ENCODE measurements around the gene FADS6.

Gene FADS6

DNA sequence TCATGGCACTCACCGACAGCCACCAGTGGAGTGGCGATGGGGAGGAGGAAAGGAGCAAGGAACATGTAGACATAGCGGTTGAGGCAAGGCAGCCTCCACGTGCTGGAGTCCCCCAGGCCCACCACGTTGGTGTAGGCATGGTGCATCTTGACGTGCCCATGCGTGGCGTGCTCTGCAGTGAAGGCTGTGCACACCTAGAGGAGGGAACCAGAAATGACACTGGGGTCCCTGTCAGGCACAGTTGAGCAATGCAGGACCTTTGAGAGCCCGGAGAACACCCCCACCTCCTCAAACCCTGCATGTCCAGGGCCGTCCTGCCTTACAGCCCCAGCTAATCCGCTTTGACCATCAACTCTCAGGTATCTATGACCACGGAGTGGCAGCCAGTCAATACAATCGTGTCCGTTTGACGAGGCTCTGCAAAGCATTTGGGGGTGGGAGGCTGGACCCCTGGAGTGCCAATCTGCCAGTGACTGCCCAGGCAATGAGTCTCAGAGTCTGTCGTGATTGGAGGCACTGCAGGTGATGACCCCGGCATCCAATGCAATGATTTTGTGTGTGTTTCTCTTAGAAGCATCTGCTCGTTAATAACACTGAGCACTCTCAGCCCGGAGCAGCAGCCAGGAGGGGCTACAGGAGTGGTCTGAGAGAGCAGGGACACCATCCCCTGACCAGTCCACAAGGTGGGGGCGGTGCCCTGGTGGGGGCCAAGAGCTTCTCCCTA lies 10.8 kb downstream of the FADS6 start:
- H3K27ac Mint-ChIP-seq = no peak overlapping the region
- H3K9me3 Mint-ChIP-seq = no peaks in the 10 kb centered on the region
- H3K4me1 Mint-ChIP-seq (ENCODE audit: low read depth) = no peaks in the 10 kb centered on the region
- no peak overlapping the region for H3K4me3 Mint-ChIP-seq
- H3K27me3 Mint-ChIP-seq (ENCODE audit: low read depth) = peaks cover 3% of the 10 kb centered on the region
- H3K36me3 Mint-ChIP-seq (ENCODE audit: low read depth) = no peaks in the 10 kb centered on the region

DNA sequence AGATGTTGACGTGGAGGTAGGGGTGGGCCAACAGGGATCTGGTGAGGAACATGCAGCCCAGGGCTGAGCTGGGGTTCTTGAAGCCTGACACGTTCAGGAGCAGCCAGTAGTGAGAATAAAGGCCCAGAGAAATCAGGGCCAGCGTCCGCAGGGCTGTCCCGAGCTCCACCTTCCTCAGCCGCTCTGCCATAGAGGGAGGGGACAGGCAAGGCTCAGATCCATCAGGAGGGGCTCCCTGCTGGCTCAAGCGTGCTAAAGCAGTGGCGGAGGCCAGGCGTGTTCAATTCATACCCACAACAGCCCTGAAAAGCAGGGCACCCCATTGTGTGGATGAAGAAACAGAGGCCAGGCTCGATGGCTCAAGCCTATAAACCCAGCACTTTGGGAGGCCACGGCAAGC lies 12.4 kb downstream of the FADS6 start:
- Mint-ChIP-seq H3K27ac (no peak overlapping the region), H3K9me3 (no peaks in the 10 kb centered on the region), H3K4me1 (ENCODE audit: low read depth) (no peaks in the 10 kb centered on the region), H3K27me3 (ENCODE audit: low read depth) (no peaks in the 10 kb centered on the region), H3K36me3 (ENCODE audit: low read depth) (no peaks in the 10 kb centered on the region), H3K4me3 (no peak overlapping the region)

DNA sequence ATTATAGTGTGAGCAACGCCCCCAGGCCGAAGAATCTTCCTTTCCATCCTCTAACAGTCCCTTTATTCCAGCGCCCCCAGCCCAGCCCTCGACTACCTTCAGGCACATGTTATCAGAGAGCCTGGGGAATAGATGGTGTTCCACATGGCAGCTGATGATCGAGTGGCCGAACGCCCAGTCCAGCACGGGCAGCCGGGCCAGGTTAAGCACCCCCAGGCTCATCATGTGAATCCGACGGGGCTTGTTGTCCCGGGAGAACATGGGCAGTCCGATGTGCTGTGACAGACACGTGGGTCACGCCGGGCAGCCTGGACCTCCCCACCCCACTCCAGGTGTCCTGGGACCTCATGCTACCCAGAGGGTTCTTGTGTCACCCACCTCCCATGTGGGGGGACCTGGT lies 14.1 kb downstream of the FADS6 start:
- H3K27ac Mint-ChIP-seq = no peak overlapping the region
- H3K27me3 Mint-ChIP-seq (ENCODE audit: low read depth) = no peaks in the 10 kb centered on the region
- peaks cover 6% of the 10 kb centered on the region for H3K4me1 Mint-ChIP-seq (ENCODE audit: low read depth)
- no peak overlapping the region for H3K4me3 Mint-ChIP-seq
- H3K36me3 Mint-ChIP-seq (ENCODE audit: low read depth) = no peaks in the 10 kb centered on the region
- H3K9me3 Mint-ChIP-seq = no peaks in the 10 kb centered on the region

DNA sequence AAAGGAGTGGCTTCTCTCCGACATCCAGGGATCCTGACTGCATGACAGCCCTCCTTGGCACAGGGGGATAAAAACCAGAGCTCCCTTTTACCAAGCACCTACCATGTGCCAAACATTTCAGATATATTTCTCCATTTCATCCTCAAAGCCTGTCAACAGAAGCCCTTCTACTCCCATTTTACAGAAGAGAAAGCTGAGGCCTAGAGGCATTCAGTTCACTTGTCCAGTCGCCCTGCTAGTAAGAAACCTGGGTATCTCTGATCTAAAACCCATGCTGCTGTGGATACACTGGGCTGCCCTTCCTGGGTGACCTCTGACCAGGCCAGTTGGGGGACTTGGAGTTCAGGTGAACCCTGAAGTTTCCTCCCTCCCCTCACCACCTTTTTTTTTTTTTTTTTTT lies 14.8 kb downstream of the FADS6 start:
- H3K27ac Mint-ChIP-seq = no peak overlapping the region
- no peaks in the 10 kb centered on the region for H3K27me3 Mint-ChIP-seq (ENCODE audit: low read depth)
- H3K36me3 Mint-ChIP-seq (ENCODE audit: low read depth) = peaks cover 2% of the 10 kb centered on the region
- H3K4me3 Mint-ChIP-seq = no peak overlapping the region
- no peaks in the 10 kb centered on the region for H3K9me3 Mint-ChIP-seq
- peaks cover 11% of the 10 kb centered on the region for H3K4me1 Mint-ChIP-seq (ENCODE audit: low read depth)

DNA sequence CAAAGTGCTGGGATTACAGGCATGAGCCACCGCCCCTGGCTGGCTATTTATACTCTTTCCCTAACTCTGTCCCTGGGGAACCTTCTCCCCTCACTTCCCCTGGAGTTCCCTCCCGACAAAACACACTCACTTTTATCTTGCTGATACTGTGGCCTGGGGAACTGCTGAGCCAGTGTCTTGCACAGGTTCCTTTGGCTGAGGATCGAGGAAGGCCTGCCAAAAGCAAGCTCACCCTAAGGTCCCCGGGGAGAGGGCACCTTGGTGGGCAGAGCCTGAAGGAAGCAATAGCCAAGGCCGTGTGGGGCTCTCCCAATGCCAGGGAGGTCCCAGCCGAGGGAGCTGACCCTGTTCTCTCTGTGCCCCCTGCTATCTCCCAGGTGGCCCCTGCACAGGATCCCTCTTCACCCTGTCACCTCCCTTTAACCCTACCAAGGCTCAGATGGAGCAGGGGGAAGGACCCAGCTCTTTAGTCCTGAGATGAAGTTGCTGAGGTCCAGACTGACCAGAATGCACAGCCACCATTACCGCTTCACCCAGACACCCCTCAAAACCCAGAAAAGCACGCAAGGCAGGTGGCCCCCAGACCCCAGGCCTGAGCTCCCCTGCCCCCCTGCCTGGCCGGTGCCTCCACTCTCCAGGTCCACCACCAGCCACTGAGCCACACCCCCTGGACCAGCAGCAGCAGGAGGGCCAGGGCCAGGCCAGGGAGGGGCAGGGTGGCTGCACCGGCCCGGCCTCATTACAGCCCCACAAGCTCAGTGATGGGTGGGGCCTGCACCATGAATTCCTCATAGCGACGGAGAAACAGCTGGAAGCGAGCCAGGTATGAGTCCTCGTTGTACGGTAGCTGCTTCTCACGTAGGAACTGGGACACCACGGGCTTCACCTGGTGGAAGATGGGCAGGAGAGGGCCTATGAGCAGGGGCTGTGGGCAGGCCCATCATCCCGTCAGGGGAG lies 15.6 kb downstream of the FADS6 start:
- Mint-ChIP-seq H3K27ac (no peak overlapping the region), H3K4me3 (no peak overlapping the region), H3K36me3 (ENCODE audit: low read depth) (peaks cover 2% of the 10 kb centered on the region), H3K4me1 (ENCODE audit: low read depth) (peaks cover 11% of the 10 kb centered on the region), H3K27me3 (ENCODE audit: low read depth) (no peaks in the 10 kb centered on the region), H3K9me3 (no peaks in the 10 kb centered on the region)

DNA sequence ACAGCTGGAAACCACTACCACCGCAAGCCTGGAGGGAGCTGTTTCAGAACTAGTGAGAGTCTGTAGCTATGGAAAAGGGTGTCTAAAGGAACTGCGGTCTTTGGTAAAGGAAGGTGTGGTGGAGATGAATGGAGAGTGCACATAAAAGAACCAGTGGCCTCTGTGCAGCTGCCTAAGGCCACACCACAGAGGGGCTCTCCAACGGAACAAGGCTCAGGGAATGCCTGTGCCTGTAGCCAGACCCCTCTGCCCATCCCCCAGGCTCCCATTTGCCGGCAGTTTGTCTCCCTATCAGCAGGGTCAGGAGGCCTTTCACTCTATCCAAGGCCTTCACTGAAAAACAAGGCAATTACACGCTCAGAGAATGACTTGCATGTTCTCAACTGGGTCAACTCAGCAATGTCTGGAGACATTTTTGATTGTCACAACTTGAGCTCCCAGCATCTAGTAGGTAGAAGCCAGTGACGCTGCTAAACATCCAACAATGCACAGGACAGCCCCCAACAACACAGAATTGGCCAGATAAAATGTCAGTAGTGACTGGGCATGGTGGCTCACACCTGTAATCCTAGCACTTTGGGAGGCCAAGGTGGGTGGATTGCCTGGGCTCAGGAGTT lies 17.3 kb downstream of the FADS6 start:
- Mint-ChIP-seq H3K9me3 (no peaks in the 10 kb centered on the region), H3K27ac (no peak overlapping the region), H3K4me1 (ENCODE audit: low read depth) (peaks cover 26% of the 10 kb centered on the region), H3K36me3 (ENCODE audit: low read depth) (peaks cover 8% of the 10 kb centered on the region), H3K27me3 (ENCODE audit: low read depth) (no peaks in the 10 kb centered on the region), H3K4me3 (no peak overlapping the region)

DNA sequence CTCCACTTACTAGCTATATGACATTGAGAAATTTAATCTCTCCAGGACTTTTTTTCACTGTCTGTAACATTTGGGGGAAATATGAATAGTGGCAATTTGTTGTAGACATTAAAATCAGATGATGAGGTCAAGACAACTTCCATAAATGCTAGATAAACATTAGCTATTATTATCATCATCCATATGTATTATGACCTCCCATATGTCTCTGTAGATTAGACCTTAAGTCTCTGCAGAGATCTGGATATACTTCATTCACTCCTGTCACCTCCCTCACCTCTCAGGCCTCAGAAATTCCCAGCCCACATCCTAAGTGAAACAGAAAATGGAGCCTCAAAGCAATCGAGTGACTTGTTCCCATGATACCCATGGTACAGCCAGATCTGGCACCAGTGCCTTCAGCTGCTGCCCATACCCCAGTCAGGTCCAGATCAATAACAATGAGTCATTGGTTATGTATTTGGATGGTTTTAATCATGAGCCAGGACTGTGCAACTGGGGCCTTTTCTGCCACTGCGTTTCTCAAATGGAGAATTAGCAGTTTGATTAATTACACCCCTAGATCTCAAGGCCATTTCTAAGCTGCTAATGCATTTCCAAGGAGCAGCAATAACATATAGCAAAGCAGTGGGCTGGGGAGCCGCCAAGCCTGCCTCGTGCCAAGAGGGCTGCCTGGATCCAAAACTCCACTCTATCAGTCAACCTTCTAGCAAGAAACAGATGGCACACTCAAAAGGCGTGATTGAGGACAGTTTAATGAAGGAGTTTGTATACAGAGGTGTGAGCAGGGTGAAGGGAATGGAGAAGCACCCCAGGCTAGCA lies 18.1 kb downstream of the FADS6 start:
- H3K4me3 Mint-ChIP-seq = no peak overlapping the region
- peaks cover 8% of the 10 kb centered on the region for H3K36me3 Mint-ChIP-seq (ENCODE audit: low read depth)
- H3K27me3 Mint-ChIP-seq (ENCODE audit: low read depth) = no peaks in the 10 kb centered on the region
- no peak overlapping the region for H3K27ac Mint-ChIP-seq
- peaks cover 26% of the 10 kb centered on the region for H3K4me1 Mint-ChIP-seq (ENCODE audit: low read depth)
- no peaks in the 10 kb centered on the region for H3K9me3 Mint-ChIP-seq

DNA sequence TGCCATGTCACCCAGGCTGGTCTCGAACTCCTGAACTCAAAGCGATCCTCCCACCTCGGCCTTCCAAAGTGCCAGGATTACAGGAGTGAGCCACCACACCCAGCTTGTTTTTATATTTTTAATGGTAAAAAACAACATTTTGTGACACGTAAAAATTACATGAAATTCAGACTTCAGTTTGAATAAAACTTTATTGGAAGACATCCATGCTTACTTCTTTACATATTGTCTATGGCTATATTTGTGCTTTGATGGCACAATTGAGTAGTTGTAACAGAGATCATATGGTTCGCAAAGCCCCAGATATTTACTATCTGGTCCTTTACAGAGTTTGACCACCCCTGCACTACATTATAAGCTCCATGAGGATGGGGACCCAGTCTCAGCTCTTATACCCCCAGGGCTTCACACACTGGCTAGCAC lies 18.8 kb downstream of the FADS6 start:
- H3K9me3 Mint-ChIP-seq = no peaks in the 10 kb centered on the region
- no peak overlapping the region for H3K4me3 Mint-ChIP-seq
- peaks cover 29% of the 10 kb centered on the region for H3K4me1 Mint-ChIP-seq (ENCODE audit: low read depth)
- H3K36me3 Mint-ChIP-seq (ENCODE audit: low read depth) = peaks cover 11% of the 10 kb centered on the region
- no peaks in the 10 kb centered on the region for H3K27me3 Mint-ChIP-seq (ENCODE audit: low read depth)
- H3K27ac Mint-ChIP-seq = no peak overlapping the region

DNA sequence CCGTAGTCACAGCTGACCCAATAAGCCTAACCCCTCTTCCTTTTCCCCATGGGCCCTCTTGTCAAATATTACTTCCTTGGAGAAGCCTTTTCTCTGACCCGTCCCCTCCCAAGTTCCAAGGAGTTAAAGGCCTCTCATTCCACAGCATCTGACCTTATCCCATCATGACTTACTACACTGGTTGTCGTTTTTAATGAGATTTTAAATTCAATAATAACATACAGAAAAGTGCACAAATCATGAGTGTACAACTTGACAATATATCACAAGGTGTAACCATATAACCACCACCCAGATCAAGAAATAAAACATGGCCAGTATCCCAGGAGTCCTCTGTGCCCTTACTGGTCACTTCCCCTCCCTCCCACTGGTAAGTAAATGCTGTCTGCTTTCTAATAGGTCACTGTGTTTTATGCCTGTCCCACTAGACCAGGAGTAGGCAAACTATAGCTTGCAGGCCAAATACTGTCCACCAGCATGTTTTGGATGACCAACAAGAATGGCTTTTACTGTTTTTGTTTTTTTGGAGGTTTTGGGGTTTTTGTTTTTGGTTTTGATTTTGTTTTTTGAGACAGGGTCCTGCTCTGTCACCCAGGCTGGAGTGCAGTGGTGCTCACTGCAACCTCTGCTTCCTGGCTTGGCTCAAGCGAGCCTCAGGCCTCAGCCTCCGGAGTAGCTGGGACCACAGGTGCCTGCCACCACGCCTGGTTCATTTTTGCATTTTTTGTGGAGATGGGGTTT lies 19.4 kb downstream of the FADS6 start:
- Mint-ChIP-seq H3K4me1 (ENCODE audit: low read depth) (peaks cover 31% of the 10 kb centered on the region), H3K4me3 (peak overlapping the region; percentile 89), H3K36me3 (ENCODE audit: low read depth) (peaks cover 13% of the 10 kb centered on the region), H3K27me3 (ENCODE audit: low read depth) (no peaks in the 10 kb centered on the region), H3K9me3 (no peaks in the 10 kb centered on the region), H3K27ac (peak overlapping the region; percentile 95)

DNA sequence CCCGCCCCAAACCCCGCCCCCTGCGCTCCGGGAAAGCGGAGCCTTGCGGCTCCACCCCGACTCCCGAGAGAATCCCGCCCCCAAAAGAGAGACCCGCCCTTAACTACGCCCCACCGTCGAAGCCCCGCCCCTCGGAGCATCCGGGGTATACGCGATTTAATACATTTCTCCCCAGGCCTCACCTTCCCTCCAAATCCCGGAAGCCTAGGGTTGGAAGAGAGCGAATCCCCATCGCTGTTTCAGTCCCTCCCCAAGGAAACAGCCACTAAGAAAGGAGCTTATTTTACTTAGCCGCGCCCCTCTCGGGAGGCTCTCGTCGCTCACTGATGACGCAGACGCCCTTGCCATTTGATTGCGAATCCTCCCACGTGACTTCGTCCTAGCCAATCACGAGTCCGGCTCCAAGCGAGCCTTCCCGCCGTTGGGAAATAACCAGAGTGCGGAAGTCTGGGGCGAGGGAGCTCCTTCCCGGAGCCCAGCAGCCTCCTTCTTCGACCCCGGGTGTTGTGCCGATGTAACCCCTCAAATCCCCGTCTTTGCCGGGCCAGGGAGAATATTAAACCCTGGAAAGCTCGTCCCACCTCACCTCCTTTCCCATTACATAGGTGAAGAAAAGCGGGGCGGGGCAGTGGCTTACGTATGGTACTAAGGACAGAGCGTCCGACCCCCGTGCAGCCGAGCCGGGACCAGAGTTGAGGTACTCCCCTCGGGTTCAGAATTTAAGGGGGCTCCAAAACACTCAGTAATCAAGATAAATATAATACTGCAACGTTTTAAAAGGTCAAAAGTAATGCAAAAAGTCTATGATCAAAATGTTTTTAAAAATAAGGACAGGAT lies 20.2 kb downstream of the FADS6 start:
- H3K36me3 Mint-ChIP-seq (ENCODE audit: low read depth) = peaks cover 13% of the 10 kb centered on the region
- H3K9me3 Mint-ChIP-seq = no peaks in the 10 kb centered on the region
- H3K4me1 Mint-ChIP-seq (ENCODE audit: low read depth) = peaks cover 36% of the 10 kb centered on the region
- no peaks in the 10 kb centered on the region for H3K27me3 Mint-ChIP-seq (ENCODE audit: low read depth)
- peak overlapping the region; percentile 89 for H3K4me3 Mint-ChIP-seq
- H3K27ac Mint-ChIP-seq = peak overlapping the region; percentile 95

DNA sequence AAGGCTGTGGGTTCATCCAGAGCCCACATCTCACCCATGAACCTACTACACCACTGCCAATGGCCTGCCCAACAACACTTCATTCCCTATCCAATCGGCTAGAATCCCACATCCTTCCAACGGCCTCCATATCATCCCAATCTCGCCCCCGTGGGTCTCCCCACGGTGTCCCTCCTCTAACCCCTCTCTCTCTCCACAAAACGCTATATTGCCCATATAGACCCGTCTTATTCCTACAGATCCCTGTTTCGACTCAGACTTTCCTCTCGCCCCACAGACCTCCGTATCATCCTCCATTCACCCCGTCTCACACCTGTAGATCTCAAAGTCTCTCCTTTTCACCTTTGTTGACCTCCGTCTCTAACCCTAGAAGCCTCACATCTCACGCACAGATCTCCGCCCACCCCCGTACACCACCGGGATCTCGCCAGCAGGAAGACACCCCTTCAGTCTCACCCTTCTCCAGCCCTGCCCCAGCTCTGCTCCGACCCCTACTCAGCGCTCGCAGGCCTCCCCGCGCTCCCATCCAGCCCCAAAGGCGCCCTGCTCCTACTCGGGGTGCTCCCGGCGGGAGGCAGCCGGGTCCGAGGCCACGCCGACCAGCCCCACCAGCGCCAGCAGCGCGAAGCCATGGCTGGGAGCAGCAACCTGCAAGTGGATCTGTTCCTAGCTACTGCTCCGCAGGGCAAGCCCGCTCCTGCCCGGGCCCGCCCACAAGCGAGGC lies 21.0 kb downstream of the FADS6 start, which contains the start of gene FDXR:
Gene FDXR (minus strand): TSS at position 682 of the 724 bp plus-strand sequence. CDS start 50 bp downstream, at position 632.
- H3K4me1 Mint-ChIP-seq (ENCODE audit: low read depth) = peaks cover 36% of the 10 kb centered on the region
- H3K4me3 Mint-ChIP-seq = peak within 1 kb of the TSS; percentile 89
- peak within 1 kb of the TSS; percentile 95 for H3K27ac Mint-ChIP-seq
- peaks cover 13% of the 10 kb centered on the region for H3K36me3 Mint-ChIP-seq (ENCODE audit: low read depth)
- H3K9me3 Mint-ChIP-seq = no peaks in the 10 kb centered on the region
- H3K27me3 Mint-ChIP-seq (ENCODE audit: low read depth) = no peaks in the 10 kb centered on the region

DNA sequence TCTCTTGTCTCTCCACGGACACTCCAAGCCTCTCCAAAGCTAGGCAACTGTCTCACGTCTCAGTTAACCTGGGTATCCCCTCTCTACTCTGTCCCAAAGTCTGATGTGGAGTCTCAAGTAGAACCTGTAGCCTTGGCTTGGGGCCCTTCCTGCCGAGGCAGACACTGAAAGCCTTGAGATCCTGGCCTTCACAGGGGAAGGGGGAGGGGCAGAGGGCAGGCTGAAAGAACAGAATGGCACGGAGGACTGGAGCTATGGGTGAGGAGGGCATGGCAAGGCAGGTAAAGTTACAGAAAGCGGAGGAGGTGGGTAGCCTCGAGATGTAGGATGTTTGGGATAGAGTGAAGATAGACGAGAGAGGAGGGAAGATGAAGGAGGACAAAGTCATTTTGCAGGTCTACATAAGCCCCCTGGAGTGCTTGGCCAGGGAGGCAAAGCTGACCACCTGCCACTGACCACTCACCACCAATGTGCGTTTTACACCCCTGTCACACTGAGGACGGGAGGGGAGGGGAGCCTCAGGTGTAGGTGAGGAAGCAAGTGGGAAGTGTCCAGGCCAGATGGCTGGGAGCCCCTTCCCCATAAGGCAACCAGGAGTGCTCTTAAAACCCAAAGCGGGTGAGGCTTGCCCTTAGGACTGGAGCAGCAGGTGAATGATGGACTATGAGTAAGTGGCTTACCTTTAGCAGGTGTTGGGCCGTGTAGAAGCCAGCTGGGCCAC lies 21.9 kb downstream of the FADS6 start:
- Mint-ChIP-seq H3K27ac (peak overlapping the region; percentile 10), H3K36me3 (ENCODE audit: low read depth) (peaks cover 15% of the 10 kb centered on the region), H3K4me1 (ENCODE audit: low read depth) (peaks cover 36% of the 10 kb centered on the region), H3K4me3 (peak overlapping the region; percentile 89), H3K27me3 (ENCODE audit: low read depth) (no peaks in the 10 kb centered on the region), H3K9me3 (no peaks in the 10 kb centered on the region)

Data from T-helper 1 cell treated with Interleukin-12 subunit alpha and Interleukin-12 subunit beta and Interleukin-4 antibody, amounts not matched to agents 30 μg/mL and 1 μg/mL, for 36 hours (primary cell).